IPS-NIHi7 (cell line): ENCODE measurements around the gene QDPR.

Experiments used
- DNase-seq: peaks from one replicate; pipeline ENCODE4 v3.0.0; 2012; ENCODE audit warnings: mixed read lengths; ENCODE audit errors: extremely low spot score

The QDPR gene

GRCh38 chr4:17528551-17529165, 16.8 kb upstream of the QDPR start:
- DNase-seq: no peak

- no peak for DNase-seq
These were observed 15.0 kb upstream of the QDPR start for GRCh38 chr4:17526695-17527477.

- DNase-seq: no peak
These were observed 11.8 kb upstream of the QDPR start for GRCh38 chr4:17523662-17524061.

GRCh38 chr4:17521595-17521994, 9.7 kb upstream of the QDPR start:
- DNase-seq: no peak

- DNase-seq: peak; percentile 49
These were observed 5.8 kb upstream of the QDPR start for GRCh38 chr4:17517664-17518063.

- DNase-seq: no peak
These were observed 5.1 kb upstream of the QDPR start for GRCh38 chr4:17516980-17517379.

- DNase-seq: no peak
These were observed 3.8 kb upstream of the QDPR start for GRCh38 chr4:17515445-17516407.

GRCh38 chr4:17514865-17515264, 3.0 kb upstream of the QDPR start, which contains the start of gene CLRN2:
TSS of gene CLRN2 (plus strand) at chr4:17515165. CDS start at chr4:17515267, 102 bp downstream.
- no peak for DNase-seq

- DNase-seq: no peak
These were observed 1.2 kb upstream of the QDPR start for GRCh38 chr4:17512973-17513665.

GRCh38 chr4:17511509-17511949, 361 bp downstream of the QDPR start:
- DNase-seq: peak; percentile 33

- DNase-seq: peak; percentile 45
These were observed 839 bp downstream of the QDPR start for GRCh38 chr4:17511051-17511450.

- DNase-seq: no peak
These were observed 1.3 kb downstream of the QDPR start for GRCh38 chr4:17510582-17510981.

GRCh38 chr4:17504081-17504480, 7.8 kb downstream of the QDPR start:
- DNase-seq: no peak

- no peak for DNase-seq
These were observed 9.1 kb downstream of the QDPR start for GRCh38 chr4:17502756-17503155.

GRCh38 chr4:17500574-17500973, 11.3 kb downstream of the QDPR start:
- DNase-seq: no peak

GRCh38 chr4:17497890-17498523, 13.9 kb downstream of the QDPR start:
- DNase-seq: no peak

- no peak for DNase-seq
These were observed 17.4 kb downstream of the QDPR start for GRCh38 chr4:17494258-17495190.

- DNase-seq: no peak
These were observed 18.3 kb downstream of the QDPR start for GRCh38 chr4:17493619-17494018.

GRCh38 chr4:17492876-17493275, 19.0 kb downstream of the QDPR start:
- no peak for DNase-seq
